ENCODE measurements around the gene GRIA4.
"Not testable (repeated sequence)": the region's sequence is repeated elsewhere in the genome, so short reads cannot be mapped to it uniquely, and the experiment has no call there.

GRIA4 gene

DNA sequence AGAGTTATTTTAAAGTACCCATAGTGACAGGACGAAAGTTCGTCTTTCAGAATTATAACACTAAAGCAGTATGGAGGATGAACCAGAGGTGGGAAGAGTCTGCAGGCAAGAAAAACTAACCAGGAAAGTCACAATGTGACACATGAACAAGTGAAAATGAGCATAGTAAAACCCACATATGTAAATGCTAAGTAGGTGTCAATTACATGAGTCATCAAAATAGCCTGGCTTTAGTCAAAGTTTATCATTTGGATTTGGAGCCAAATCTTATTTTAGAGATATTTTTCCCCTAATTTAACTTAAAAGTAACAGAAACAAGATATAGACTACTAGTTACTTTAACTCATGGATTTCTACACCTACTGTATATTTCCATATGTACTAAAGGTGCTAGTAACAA, 159.8 kb downstream of the GRIA4 start:
- CTCF ChIA-PET, result no interaction called here
- H3K4me3 Mint-ChIP-seq, result no peak overlapping the region
- no peaks in the 10 kb centered on the region for H3K9me3 Mint-ChIP-seq
- no peak for DNase-seq
- H3K27ac Mint-ChIP-seq, result no peak overlapping the region
- H3K4me1 Mint-ChIP-seq, result no peaks in the 10 kb centered on the region
- no peaks in the 10 kb centered on the region for H3K27me3 Mint-ChIP-seq
- H3K36me3 Mint-ChIP-seq, result no peaks in the 10 kb centered on the region

DNA sequence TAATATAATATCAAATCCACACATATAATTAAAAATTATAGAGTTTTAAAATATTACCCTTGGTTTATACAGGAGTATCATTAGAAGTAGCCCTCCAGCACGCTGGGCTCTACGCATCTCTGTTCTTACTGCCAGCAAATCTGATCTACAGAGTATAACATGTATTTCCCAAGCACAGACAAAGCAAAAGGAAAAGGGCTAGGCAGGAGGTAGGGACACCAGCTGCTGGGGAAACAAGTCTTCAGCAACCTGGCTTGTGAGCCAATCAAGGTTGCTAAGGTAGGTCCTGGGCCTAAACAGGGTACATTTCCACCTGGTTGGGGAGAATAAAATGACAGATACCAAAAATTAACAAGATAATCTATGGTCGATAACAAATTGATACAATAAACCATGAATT, 163.6 kb downstream of the GRIA4 start:
- CTCF ChIA-PET, H3K4me1 Mint-ChIP-seq, H3K27ac Mint-ChIP-seq, H3K27me3 Mint-ChIP-seq, DNase-seq, H3K36me3 Mint-ChIP-seq, H3K4me3 Mint-ChIP-seq, H3K9me3 Mint-ChIP-seq: not testable (repeated sequence)

DNA sequence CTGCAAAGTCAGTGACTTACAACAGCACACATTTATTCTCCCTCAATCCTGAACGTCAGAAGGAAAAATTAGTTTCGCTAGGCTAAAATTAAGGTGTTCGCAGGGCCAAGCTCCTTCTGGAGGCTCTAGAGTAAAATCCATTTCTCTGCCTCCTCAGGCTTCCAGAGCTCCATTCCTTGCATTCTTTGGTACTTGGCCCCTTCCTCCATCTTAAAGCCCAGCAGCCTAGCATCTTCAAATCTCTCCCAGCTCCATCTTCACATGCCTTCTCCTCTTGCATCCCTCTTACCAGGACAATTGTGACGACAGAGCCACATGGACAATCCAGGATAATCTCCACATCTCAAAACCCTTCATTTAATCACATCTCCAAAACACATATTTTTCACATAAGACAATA, 165.0 kb downstream of the GRIA4 start:
- H3K4me1 Mint-ChIP-seq, result no peaks in the 10 kb centered on the region
- H3K36me3 Mint-ChIP-seq, result no peaks in the 10 kb centered on the region
- H3K9me3 Mint-ChIP-seq, result no peaks in the 10 kb centered on the region
- CTCF ChIA-PET, result no interaction called here
- no peak overlapping the region for H3K27ac Mint-ChIP-seq
- H3K27me3 Mint-ChIP-seq, result no peaks in the 10 kb centered on the region
- no peak overlapping the region for H3K4me3 Mint-ChIP-seq
- DNase-seq, result no peak

DNA sequence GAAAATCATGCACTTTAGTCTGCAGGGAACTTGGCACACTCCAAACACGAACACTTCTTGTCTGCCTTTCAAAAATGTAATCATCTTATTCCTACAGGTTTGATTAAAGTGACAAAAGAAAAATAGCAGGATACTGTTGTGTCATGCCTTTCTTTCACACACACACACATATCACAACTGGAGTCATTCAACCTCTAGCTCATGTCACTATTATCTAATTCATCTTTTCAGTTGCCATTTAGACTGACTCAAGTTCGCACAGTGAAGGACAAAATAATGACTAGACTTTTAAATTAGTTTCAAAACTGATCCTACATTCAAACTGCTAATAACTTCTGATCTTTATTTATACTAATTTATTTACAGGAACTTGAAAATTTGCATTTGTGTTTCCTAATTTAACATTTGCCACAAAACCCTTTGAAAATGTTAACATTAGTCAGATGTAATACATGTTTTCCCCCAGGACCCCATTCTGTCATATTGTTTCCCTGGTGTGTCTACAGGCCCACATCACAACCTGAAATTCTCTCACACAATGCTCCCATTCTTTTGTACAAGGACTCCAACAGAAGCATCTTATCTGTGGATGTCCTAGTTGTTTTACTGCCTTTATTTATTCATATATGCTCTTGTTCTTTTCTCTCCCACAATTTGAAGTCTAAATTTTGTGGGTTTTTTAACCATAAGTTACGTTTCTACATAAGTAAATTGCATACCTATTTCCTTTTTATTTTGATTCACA, 171.1 kb downstream of the GRIA4 start:
- Mint-ChIP-seq H3K36me3 (no peaks in the 10 kb centered on the region), H3K9me3 (no peaks in the 10 kb centered on the region), H3K4me3 (no peak overlapping the region), H3K4me1 (no peaks in the 10 kb centered on the region), H3K27me3 (no peaks in the 10 kb centered on the region), H3K27ac (no peak overlapping the region)
- DNase-seq, result no peak
- CTCF ChIA-PET, result no interaction called here

DNA sequence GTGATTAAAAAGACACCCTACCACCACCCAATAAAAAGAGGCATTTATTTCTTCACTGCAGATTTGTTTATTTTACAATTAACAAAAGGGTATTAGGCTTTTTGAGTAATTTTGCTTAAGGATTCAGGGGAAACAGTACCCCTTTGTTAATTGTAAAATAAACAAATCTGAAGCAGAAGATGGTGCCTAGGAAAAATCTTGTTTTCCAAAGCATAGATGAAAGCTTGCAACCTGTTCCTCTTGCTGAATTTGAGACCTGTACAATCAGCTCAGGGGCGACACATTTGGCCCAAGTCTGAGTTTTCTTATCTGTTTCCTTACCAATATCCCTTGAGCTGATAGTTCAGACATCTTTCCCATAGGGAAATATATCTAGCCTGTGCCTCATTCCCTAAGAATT, 171.9 kb downstream of the GRIA4 start:
- H3K27ac Mint-ChIP-seq, result no peak overlapping the region
- H3K9me3 Mint-ChIP-seq, result no peaks in the 10 kb centered on the region
- DNase-seq, result no peak
- H3K4me3 Mint-ChIP-seq, result no peak overlapping the region
- H3K27me3 Mint-ChIP-seq, result no peaks in the 10 kb centered on the region
- no peaks in the 10 kb centered on the region for H3K4me1 Mint-ChIP-seq
- CTCF ChIA-PET, result no interaction called here
- no peaks in the 10 kb centered on the region for H3K36me3 Mint-ChIP-seq

DNA sequence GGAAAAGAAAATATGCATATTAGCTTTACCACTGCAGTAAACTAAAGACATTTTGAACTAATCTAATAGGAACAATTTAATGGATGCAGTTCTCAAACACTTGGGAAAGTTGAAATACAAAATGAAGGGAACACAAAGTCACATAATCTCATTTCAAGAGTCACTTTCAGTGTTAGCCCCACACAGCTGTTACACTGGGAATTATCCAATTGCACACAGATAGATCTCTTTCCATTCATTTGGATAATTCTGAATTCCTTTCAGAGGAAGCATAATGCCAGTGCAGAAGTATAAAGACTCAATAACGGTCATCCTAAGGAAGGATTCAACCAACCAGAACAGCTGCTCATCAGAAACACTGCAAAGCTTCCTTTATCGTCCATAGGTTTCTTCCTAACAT, 173.3 kb downstream of the GRIA4 start:
- Mint-ChIP-seq H3K4me1 (no peaks in the 10 kb centered on the region), H3K27ac (no peak overlapping the region), H3K4me3 (no peak overlapping the region), H3K36me3 (no peaks in the 10 kb centered on the region), H3K9me3 (no peaks in the 10 kb centered on the region), H3K27me3 (no peaks in the 10 kb centered on the region)
- DNase-seq, result no peak
- CTCF ChIA-PET, result no interaction called here

DNA sequence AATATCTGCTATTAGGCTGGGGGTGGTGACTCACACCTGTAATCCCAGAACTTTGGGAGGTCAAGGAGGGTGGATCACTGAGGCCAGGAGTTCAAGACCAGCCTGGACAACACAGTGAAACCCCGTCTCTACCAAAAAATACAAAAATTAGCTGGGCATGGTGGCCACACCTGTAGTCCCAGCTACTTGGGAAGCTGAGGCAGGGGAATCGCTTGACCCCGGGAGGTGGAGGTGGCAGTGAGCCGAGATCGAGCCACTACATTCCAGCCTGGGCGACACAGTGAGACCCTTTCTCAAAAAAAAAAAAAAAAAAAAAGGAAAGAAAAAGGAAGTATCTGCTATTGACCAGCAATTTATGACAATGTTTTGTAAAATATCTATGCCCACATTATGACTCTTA, 176.0 kb downstream of the GRIA4 start:
- H3K36me3 Mint-ChIP-seq, DNase-seq, H3K27ac Mint-ChIP-seq, H3K27me3 Mint-ChIP-seq, H3K9me3 Mint-ChIP-seq, CTCF ChIA-PET, H3K4me3 Mint-ChIP-seq, H3K4me1 Mint-ChIP-seq: not testable (repeated sequence)

DNA sequence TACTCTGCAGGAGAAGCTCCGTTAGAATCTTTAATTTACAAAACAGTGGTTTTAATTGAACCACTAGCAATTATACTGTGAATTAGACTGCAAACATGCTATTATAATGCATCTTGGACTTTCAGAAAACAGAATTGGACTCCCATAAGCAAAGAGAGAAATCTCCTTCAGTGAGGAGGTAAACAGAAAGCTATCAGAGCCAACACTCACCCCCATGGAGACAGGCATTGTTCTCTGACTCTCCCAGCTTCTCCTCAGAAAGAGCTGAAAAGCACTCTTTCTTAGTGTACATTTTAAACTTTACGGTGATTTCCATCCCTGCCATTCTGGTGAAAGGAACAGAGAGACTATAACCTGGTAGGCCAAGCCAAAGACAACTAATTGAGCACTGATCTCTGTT, 176.9 kb downstream of the GRIA4 start:
- DNase-seq, result no peak
- H3K27me3 Mint-ChIP-seq, result no peaks in the 10 kb centered on the region
- H3K9me3 Mint-ChIP-seq, result no peaks in the 10 kb centered on the region
- no peaks in the 10 kb centered on the region for H3K36me3 Mint-ChIP-seq
- no peak overlapping the region for H3K4me3 Mint-ChIP-seq
- H3K27ac Mint-ChIP-seq, result no peak overlapping the region
- CTCF ChIA-PET, result no interaction called here
- H3K4me1 Mint-ChIP-seq, result no peaks in the 10 kb centered on the region

DNA sequence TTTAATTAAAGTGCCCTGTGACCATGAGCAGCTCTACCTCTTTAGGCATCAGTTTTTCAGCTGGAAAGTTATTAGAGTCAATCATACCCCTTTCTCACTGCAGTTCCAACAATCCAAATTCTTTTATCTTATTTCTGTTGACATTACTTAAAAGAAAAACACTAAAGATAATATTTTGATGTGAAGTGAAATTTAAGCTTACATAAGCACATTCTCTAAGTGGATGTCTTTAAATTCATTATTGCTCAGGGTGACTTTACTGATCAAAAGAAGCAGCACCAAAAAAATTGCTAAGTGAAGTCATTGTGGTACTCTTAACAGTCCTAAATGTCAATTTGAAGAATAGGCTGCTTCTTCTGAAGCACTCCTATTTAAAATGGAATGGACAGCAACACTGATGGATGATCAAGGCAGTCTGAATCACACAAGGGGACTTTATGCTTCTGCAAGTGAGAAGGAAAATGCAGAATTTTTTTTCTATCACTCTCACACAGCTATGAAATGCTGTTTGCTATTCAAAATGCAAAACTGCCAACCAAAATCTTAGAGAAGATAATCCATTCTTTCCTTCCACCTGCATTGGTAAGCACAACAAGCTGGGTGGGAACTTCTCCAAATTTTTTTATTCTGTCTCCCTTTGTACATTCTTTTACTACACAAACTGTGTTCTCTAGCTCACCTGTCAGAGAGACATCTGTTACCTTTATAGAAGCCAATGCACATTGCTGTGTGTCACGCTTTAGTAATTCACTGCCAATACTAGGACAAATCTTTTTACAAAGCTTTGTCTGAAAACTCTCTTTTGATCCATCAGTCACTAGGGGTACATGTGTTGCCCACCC, 179.9 kb downstream of the GRIA4 start:
- DNase-seq, result no peak
- no peaks in the 10 kb centered on the region for H3K36me3 Mint-ChIP-seq
- no peaks in the 10 kb centered on the region for H3K4me1 Mint-ChIP-seq
- CTCF ChIA-PET, result no interaction called here
- H3K9me3 Mint-ChIP-seq, result no peaks in the 10 kb centered on the region
- H3K4me3 Mint-ChIP-seq, result no peak overlapping the region
- no peak overlapping the region for H3K27ac Mint-ChIP-seq
- H3K27me3 Mint-ChIP-seq, result no peaks in the 10 kb centered on the region

DNA sequence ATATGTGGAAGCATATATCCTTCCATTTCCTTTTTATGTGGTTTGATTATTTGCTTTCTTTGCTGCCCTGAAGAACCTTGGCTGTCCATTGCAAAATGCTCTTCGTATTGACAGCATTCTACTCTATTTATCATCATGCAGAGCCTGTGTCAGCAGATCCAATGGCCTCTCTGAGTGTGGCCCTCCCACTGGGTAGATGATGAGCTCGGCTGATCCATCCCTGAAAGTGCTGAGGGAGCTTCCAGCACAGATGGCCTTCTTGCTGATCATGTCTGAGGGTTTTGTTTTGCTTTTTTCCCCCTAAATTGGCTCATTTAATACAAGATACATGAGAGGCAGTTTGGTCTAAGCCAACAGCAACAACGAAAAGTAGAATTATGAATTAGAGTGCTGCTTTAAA, 181.0 kb downstream of the GRIA4 start:
- Mint-ChIP-seq H3K4me3 (no peak overlapping the region), H3K9me3 (no peaks in the 10 kb centered on the region)
- CTCF ChIA-PET, result no interaction called here

DNA sequence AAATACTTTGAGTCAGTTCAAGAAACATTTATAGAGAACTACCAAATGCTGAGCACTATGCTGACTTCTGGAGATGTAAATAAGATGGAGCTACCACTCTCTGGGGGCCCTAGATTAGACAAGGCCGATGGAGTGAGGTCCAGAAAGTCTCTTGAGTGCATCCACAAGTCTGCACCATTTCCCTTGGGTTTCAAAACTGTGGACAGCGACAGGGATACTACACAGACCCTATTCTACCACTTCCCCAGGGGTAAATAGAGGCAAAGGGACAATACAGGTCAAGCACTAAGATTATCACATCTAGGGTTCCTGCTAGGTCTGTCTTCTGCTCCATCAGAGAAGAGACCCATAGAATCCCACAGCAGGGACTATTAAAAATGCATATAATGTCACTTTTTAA, 183.2 kb downstream of the GRIA4 start:
- no peaks in the 10 kb centered on the region for H3K27me3 Mint-ChIP-seq
- DNase-seq, result no peak
- no peak overlapping the region for H3K4me3 Mint-ChIP-seq
- H3K27ac Mint-ChIP-seq, result no peak overlapping the region
- CTCF ChIA-PET, result no interaction called here
- no peaks in the 10 kb centered on the region for H3K4me1 Mint-ChIP-seq
- H3K36me3 Mint-ChIP-seq, result no peaks in the 10 kb centered on the region
- no peaks in the 10 kb centered on the region for H3K9me3 Mint-ChIP-seq

More for the DNA sequence above, 181.0 kb downstream of the GRIA4 start:
- no peak for DNase-seq
- Mint-ChIP-seq H3K27ac (no peak overlapping the region), H3K27me3 (no peaks in the 10 kb centered on the region), H3K4me1 (no peaks in the 10 kb centered on the region), H3K36me3 (no peaks in the 10 kb centered on the region)

DNA sequence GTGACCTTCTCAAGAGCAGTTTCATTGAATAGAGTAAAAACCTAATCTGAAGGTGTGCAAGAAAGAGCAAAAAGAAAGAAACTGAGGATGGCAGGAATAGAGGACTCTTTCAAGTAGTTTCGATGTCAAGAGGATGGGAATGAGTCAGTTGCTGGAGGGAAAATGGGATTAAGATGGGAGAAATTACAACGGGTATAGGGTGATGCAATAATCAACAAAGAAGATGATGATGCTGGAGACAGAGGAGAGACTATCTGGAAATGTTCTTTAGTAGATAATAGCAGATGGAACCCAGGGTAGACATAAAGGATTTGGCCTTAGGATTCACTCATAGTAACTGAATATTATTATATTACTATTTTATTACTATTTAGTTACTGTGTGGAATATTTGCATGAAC, 189.4 kb downstream of the GRIA4 start:
- H3K4me1 Mint-ChIP-seq, result no peaks in the 10 kb centered on the region
- no peak for DNase-seq
- no peaks in the 10 kb centered on the region for H3K27me3 Mint-ChIP-seq
- H3K36me3 Mint-ChIP-seq, result no peaks in the 10 kb centered on the region
- H3K27ac Mint-ChIP-seq, result no peak overlapping the region
- no peaks in the 10 kb centered on the region for H3K9me3 Mint-ChIP-seq
- no peak overlapping the region for H3K4me3 Mint-ChIP-seq
- CTCF ChIA-PET, result no interaction called here

DNA sequence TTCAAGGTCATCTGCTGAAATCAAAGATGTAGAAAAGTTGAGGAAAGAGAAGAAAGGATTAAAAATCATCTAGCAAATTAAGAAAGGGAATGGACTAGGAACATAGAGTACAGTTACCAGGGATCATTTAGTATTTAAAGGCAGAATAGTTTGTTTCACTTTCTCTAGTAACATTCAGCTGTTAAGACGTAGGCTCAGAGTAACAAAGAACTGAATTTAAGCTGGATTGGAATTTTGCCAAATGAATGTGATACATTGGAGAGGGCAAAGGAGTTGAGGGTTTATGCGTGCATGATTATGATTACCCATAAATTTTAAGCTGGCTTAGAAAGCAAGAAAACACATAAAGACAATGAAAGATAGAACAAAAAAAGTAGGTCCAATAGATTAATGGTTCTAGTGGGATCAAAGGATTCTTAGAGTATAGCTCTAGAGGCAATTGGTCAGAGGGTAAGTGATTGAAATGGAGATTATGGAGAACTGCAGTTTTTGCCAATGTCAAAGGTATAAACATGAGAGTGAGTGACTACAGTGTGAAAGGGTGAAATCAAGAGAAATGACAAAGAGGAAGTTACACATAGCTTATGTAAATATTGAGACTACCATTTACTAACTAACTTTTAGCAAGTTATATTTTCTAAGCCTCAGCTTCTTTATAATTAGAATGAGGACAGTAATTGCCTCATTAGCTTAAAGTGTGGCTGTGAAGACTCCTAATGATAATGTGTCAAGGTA, 190.0 kb downstream of the GRIA4 start:
- no peaks in the 10 kb centered on the region for H3K27me3 Mint-ChIP-seq
- no peak for DNase-seq
- no peaks in the 10 kb centered on the region for H3K9me3 Mint-ChIP-seq
- CTCF ChIA-PET, result no interaction called here
- H3K36me3 Mint-ChIP-seq, result no peaks in the 10 kb centered on the region
- no peak overlapping the region for H3K27ac Mint-ChIP-seq
- H3K4me3 Mint-ChIP-seq, result no peak overlapping the region
- H3K4me1 Mint-ChIP-seq, result no peaks in the 10 kb centered on the region

DNA sequence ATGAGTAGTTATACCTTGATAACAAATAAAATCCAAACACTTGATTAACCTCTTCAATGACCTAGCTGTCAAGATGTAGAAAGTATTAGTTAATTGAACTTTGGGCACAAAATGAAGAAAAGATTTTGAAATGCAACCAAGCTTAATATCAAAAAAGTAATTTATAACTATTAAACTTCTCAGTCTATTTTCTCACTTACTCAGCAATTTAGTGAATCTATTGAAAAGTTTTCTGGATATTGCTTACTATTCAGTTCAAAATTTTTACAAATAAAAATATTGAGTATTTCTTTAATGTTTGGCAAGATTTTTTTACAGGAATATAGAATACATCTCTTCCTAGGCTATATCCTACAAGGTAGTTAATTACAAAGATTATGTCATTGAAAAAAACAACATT, 192.5 kb downstream of the GRIA4 start:
- H3K4me1 Mint-ChIP-seq, result no peaks in the 10 kb centered on the region
- no peaks in the 10 kb centered on the region for H3K9me3 Mint-ChIP-seq
- CTCF ChIA-PET, result no interaction called here
- H3K27ac Mint-ChIP-seq, result no peak overlapping the region
- H3K4me3 Mint-ChIP-seq, result no peak overlapping the region
- DNase-seq, result no peak
- no peaks in the 10 kb centered on the region for H3K27me3 Mint-ChIP-seq
- no peaks in the 10 kb centered on the region for H3K36me3 Mint-ChIP-seq

DNA sequence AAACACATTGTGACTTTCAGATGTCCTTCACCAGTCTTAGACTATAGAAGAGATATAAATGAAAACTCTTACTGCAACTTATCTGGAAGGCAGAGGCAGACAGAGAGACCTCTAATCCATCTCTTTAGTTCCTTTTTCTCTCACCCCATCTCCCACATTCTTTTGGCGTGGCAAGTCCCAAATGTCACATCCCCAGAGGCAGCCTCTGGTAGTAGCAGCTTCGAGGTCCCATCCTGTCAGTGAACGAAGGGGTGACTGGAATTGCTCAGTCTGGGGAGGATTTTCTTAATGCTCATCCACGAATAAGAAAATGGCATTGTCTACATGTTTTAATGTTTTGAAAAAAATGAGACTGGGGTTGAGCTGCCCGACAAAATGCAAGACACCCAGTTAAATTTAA, 201.4 kb downstream of the GRIA4 start:
- Mint-ChIP-seq H3K36me3 (no peaks in the 10 kb centered on the region), H3K4me1 (no peaks in the 10 kb centered on the region), H3K9me3 (no peaks in the 10 kb centered on the region), H3K27me3 (no peaks in the 10 kb centered on the region), H3K4me3 (no peak overlapping the region), H3K27ac (no peak overlapping the region)
- CTCF ChIA-PET, result no interaction called here
- DNase-seq, result no peak
